HG03558 (cell line): Measurements from ENCODE around the gene SPATA2L.

Experiments
- ATAC-seq: cut with Tn5 transposase; IDR thresholded peaks from one replicate; pipeline ENCODE4 v1.9.1; 2021; ENCODE audit warnings: moderate number of reproducible peaks; ENCODE audit not compliant: unreplicated experiment; ENCODE audit errors: extremely low read depth

The SPATA2L gene

GRCh38 chr16:89701425-89702406 is at the start of gene SPATA2L:
Gene SPATA2L (minus strand): TSS chr16:89701705. CDS start chr16:89701232, 473 bp downstream.
- ATAC-seq = peak; percentile 29

- no peak for ATAC-seq
Observed at GRCh38 chr16:89749637-89750036, 48.1 kb upstream of the SPATA2L start.

GRCh38 chr16:89748921-89749320 is 47.4 kb upstream of the SPATA2L start:
- no peak for ATAC-seq

GRCh38 chr16:89748076-89748475 is 46.6 kb upstream of the SPATA2L start:
- ATAC-seq = no peak

- no peak for ATAC-seq
Observed at GRCh38 chr16:89746043-89746442, 44.5 kb upstream of the SPATA2L start.

GRCh38 chr16:89744813-89745212 is 43.3 kb upstream of the SPATA2L start:
- no peak for ATAC-seq

- ATAC-seq = no peak
Observed at GRCh38 chr16:89742948-89743347, 41.4 kb upstream of the SPATA2L start.

- no peak for ATAC-seq
Observed at GRCh38 chr16:89741342-89742014, 40.0 kb upstream of the SPATA2L start.

- no peak for ATAC-seq
Observed at GRCh38 chr16:89739383-89739782, 37.9 kb upstream of the SPATA2L start.

- no peak for ATAC-seq
Observed at GRCh38 chr16:89738538-89739317, 37.2 kb upstream of the SPATA2L start.

GRCh38 chr16:89738072-89738377 is 36.5 kb upstream of the SPATA2L start:
- no peak for ATAC-seq

- no peak for ATAC-seq
Observed at GRCh38 chr16:89737341-89738071, 36.0 kb upstream of the SPATA2L start.

GRCh38 chr16:89736554-89736953 is 35.0 kb upstream of the SPATA2L start:
- ATAC-seq = no peak

GRCh38 chr16:89733792-89734191 is 32.3 kb upstream of the SPATA2L start:
- no peak for ATAC-seq

- ATAC-seq = no peak
Observed at GRCh38 chr16:89733322-89733721, 31.8 kb upstream of the SPATA2L start.

GRCh38 chr16:89732918-89733242 is 31.4 kb upstream of the SPATA2L start:
- no peak for ATAC-seq

GRCh38 chr16:89732142-89732917 is 30.8 kb upstream of the SPATA2L start:
- no peak for ATAC-seq

- no peak for ATAC-seq
Observed at GRCh38 chr16:89730610-89731234, 29.2 kb upstream of the SPATA2L start.
